GM12878 (cell line): ENCODE results near the gene SLC38A7. TPM values are rescaled to one million over a fixed set of nuclear protein-coding genes. Genes with fewer than 3 reads are reported as not detected.
"Not testable (repeated sequence)": the region's sequence is repeated elsewhere in the genome, so short reads cannot be mapped to it uniquely, and the experiment has no call there.

Source experiments
- ATAC-seq: fragments of 200-7000 bp; cut with Tn5 transposase; 3 replicates; pipeline ENCODE4 v1.9.1; 2020; ENCODE audit warnings: mild to moderate bottlenecking, moderate library complexity
- BruUV-seq: library from RNA; stranded (reverse); fragments of 400-500 nt; replicated peaks from 2 replicates; lab custom pipeline; 2021; lab: Mats Ljungman, UMichigan
- CTCF ChIA-PET: fragments of 300-600 bp; sonication (Branson Sonifier 250); formaldehyde crosslinking; extraction: SDS; loops from one replicate; lab custom pipeline; 2021; ENCODE audit warnings: inconsistent platforms; lab: Yijun Ruan, JAX
- POLR2A ChIA-PET: fragments of 350-600 bp; formaldehyde crosslinking; extraction: SDS; loops from one replicate; lab custom pipeline; 2021; ENCODE audit warnings: inconsistent platforms; lab: Charles Lee
- RAD21 ChIA-PET: fragments of 300-600 bp; sonication (Branson Sonifier 250); formaldehyde crosslinking; loops from one replicate; lab custom pipeline; 2023; ENCODE audit warnings: antibody characterized with exemption; ENCODE audit not compliant: unreplicated experiment; lab: Charles Lee
- SMC1A ChIA-PET: fragments of 300-600 bp; sonication (Branson Sonifier 250); formaldehyde crosslinking; loops from one replicate; lab custom pipeline; 2023; ENCODE audit not compliant: unreplicated experiment, uncharacterized antibody; lab: Charles Lee
- DNase-seq: peaks from one replicate; pipeline ENCODE4 v3.0.0-alpha.2; 2011; ENCODE audit warnings: low read depth, low spot score
- FAIRE-seq: peaks from 3 replicates; lab custom pipeline; 2011; peaks lifted over from hg19 to GRCh38; lab: Jason Lieb, UNC
- H2AFZ ChIP-seq: 2 replicates; pipeline ENCODE4 v1.6.0; 2011; ENCODE audit warnings: low read depth, low read length, control low read depth; ENCODE audit not compliant: control insufficient read depth
- H3K27ac ChIP-seq: 2 replicates; pipeline ENCODE4 v1.5.1; 2011; ENCODE audit warnings: control low read depth; ENCODE audit not compliant: control insufficient read depth, insufficient read depth
- H3K27me3 ChIP-seq, 2 experiments: replicated peaks in 1 of 2; 2 replicates each; pipeline versions ENCODE4 v1.6.0 to v1.6.1; 2011; ENCODE audit warnings: low read length in 1 of 2; ENCODE audit not compliant: control insufficient read depth in 2 of 2, insufficient read depth in 2 of 2
- H3K36me3 ChIP-seq, 2 experiments: 2 replicates each; pipeline ENCODE4 v1.5.1; 2011; ENCODE audit warnings: low read length in 1 of 2; ENCODE audit not compliant: control insufficient read depth in 2 of 2, insufficient read depth in 2 of 2
- H3K4me1 ChIP-seq: 2 replicates; pipeline ENCODE4 v1.6.1; 2011; ENCODE audit warnings: mild to moderate bottlenecking, low read length, moderate library complexity, mixed read lengths; ENCODE audit not compliant: control insufficient read depth, insufficient read depth
- H3K4me2 ChIP-seq: 2 replicates; pipeline ENCODE4 v1.6.0; 2011; ENCODE audit warnings: control low read depth; ENCODE audit not compliant: control insufficient read depth, insufficient read depth
- H3K4me3 ChIP-seq: fragments of 200-600 bp; sonication (generic); 2 replicates; pipeline ENCODE4 v1.5.1; 2016
- H3K79me2 ChIP-seq: 2 replicates; pipeline ENCODE4 v1.6.0; 2011; ENCODE audit warnings: low read length; ENCODE audit not compliant: control insufficient read depth, insufficient read depth
- H3K9ac ChIP-seq: 2 replicates; pipeline ENCODE4 v1.8.0; 2011; ENCODE audit warnings: low read length, control low read depth, mixed read lengths; ENCODE audit not compliant: control insufficient read depth, insufficient read depth
- H3K9me3 ChIP-seq: replicated peaks from 3 replicates; pipeline ENCODE4 v1.5.1; 2011; ENCODE audit warnings: mild to moderate bottlenecking, low read length; ENCODE audit not compliant: control insufficient read depth, insufficient read depth
- H4K20me1 ChIP-seq: 2 replicates; pipeline ENCODE4 v1.6.0; 2011; ENCODE audit not compliant: control insufficient read depth, insufficient read depth
- RBBP5 ChIP-seq: fragments of 200-600 bp; sonication (generic); conservative IDR thresholded peaks from 2 replicates; pipeline ENCODE4 v1.6.1; 2016
- RUNX3 ChIP-seq: IDR thresholded peaks from 2 replicates; pipeline ENCODE4 v1.6.1; 2012; ENCODE audit warnings: low read length, inconsistent platforms
- WGBS: methylation state at CpG from one replicate; pipeline ENCODE4 v1.1.6; 2016; ENCODE audit warnings: low lambda C conversion rate; ENCODE audit not compliant: insufficient replicate concordance, insufficient coverage; ENCODE audit errors: missing lambda C conversion rate; 5-methylcytosine and 5-hydroxymethylcytosine counted together
- in situ Hi-C: fragments of 300-500 bp; cut with MboI; formaldehyde crosslinking; loops from 9 replicates; pipeline ENCODE4 v1.14.3; 2018; ENCODE audit warnings: mixed read lengths
- intact Hi-C: fragments of 100-400 bp; cut with micrococcal nuclease; formaldehyde crosslinking; loops from one replicate; pipeline ENCODE4 v1.14.2; 2022; ENCODE audit not compliant: unreplicated experiment
- polyA plus RNA-seq, 11 experiments: library from polyadenylated mRNA; depleted of rRNA in 4 of 11; unstranded in 6 of 11; stranded (reverse) in 5 of 11; fragments of >200 nt; fragmentation: Nextera tagmentation in 4 of 11; fragmentation: Illumina TruSeq in 1 of 11; extraction: Ambion mirVana in 4 of 11; extraction: Trizol in 1 of 11; gene quantifications; 1 replicate in 1 of 11; 2 replicates in 10 of 11; pipeline versions ENCODE4 v1.2.1 to v1.2.3, GENCODE V29; 2011 to 2016; ENCODE audit warnings: inconsistent platforms in 2 of 11, missing spikeins in 2 of 11, low read depth in 1 of 11
- total RNA-seq, 4 experiments: library from RNA; depleted of rRNA in 3 of 4; stranded (reverse); fragments of >200 nt in 3 of 4; fragmentation: Illumina TruSeq in 1 of 4; extraction: Trizol in 1 of 4; gene quantifications; 2 replicates each; pipeline versions ENCODE4 v1.2.1 to v1.2.3, GENCODE V29; 2013 to 2021
- TF ChIP-seq, protein P1 (sequence below): fragments of 150-350 bp; IDR thresholded peaks from 2 replicates; pipeline ENCODE4 v1.6.1; 2016; ENCODE audit warnings: low read depth, low read length

The SLC38A7 gene
- total and polyA plus RNA-seq, 10 of the 15 experiments (the other 5 are each of a cell fraction or from before 2014, with no cell fraction given): 1.4 to 7.8 (median 4.7) TPM

DNA sequence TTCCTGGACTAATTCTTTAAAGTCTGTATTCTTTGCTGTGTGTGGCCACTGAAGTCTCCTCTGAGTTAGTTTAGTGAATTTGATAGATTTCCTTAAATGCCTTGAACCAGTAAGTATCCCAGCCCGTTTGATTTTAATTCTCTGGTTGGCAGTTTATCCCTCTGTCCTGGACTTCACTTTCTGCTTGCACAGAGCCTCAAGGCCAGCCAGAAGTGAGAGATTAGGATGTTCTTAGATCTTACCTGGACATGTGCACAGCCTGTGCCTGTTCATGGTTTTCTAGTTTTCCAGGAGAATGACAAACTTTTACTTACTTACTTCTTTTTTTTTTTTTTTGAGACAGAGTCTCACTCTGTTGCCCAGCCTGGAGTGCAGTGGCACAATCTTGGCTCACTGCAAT is 10.8 kb upstream of the SLC38A7 start (continued):
- TF ChIP-seq RBBP5: no peak

DNA sequence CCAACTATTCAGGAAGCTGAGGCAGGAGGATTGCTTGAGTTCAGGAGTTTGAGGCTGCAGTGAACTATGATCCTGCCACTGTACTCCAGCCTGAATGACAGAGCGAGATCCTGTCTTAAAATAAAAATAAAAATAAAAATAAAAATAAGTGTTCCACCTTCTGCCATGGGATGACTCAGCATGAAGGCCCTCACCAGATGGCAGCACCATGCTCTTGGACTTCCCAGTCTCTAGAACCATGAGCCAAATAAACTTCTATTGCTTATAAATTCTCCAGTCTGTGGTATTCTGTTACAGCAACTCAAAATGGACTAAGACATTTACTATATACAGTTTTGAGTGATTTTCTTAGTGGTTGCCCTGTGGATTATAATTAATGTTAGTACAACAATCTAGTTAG is 7.9 kb upstream of the SLC38A7 start:
- no peaks in the 10 kb centered on the region for H3K4me1 ChIP-seq
- H3K27me3 ChIP-seq: no peaks in the 10 kb centered on the region
- ATAC-seq (no peak), DNase-seq (no peak), FAIRE-seq (no peak)
- no peak overlapping the region for H2AFZ ChIP-seq
- intact Hi-C loops: no loop called here
- H3K4me3 ChIP-seq: no peak overlapping the region
- H3K4me2 ChIP-seq: no peak overlapping the region
- H3K9me3 ChIP-seq: no peaks in the 10 kb centered on the region
- ChIA-PET POLR2A (no interaction called here), CTCF (no interaction called here), RAD21 (no interaction called here), SMC1A (no interaction called here)
- no peaks in the 10 kb centered on the region for H4K20me1 ChIP-seq
- in situ Hi-C loops: no loop called here
- 13% methylated on average over 1 of the region's 1 CpG for WGBS
- no peaks in the 10 kb centered on the region for H3K79me2 ChIP-seq
- no peak overlapping the region for H3K27ac ChIP-seq
- BruUV-seq: no TSS peak
- H3K36me3 ChIP-seq: no peaks in the 10 kb centered on the region
- TF ChIP-seq RUNX3: no peak
- TF ChIP-seq, protein P1, sequence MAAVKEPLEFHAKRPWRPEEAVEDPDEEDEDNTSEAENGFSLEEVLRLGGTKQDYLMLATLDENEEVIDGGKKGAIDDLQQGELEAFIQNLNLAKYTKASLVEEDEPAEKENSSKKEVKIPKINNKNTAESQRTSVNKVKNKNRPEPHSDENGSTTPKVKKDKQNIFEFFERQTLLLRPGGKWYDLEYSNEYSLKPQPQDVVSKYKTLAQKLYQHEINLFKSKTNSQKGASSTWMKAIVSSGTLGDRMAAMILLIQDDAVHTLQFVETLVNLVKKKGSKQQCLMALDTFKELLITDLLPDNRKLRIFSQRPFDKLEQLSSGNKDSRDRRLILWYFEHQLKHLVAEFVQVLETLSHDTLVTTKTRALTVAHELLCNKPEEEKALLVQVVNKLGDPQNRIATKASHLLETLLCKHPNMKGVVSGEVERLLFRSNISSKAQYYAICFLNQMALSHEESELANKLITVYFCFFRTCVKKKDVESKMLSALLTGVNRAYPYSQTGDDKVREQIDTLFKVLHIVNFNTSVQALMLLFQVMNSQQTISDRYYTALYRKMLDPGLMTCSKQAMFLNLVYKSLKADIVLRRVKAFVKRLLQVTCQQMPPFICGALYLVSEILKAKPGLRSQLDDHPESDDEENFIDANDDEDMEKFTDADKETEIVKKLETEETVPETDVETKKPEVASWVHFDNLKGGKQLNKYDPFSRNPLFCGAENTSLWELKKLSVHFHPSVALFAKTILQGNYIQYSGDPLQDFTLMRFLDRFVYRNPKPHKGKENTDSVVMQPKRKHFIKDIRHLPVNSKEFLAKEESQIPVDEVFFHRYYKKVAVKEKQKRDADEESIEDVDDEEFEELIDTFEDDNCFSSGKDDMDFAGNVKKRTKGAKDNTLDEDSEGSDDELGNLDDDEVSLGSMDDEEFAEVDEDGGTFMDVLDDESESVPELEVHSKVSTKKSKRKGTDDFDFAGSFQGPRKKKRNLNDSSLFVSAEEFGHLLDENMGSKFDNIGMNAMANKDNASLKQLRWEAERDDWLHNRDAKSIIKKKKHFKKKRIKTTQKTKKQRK: no peak
- H3K9ac ChIP-seq: no peak overlapping the region

DNA sequence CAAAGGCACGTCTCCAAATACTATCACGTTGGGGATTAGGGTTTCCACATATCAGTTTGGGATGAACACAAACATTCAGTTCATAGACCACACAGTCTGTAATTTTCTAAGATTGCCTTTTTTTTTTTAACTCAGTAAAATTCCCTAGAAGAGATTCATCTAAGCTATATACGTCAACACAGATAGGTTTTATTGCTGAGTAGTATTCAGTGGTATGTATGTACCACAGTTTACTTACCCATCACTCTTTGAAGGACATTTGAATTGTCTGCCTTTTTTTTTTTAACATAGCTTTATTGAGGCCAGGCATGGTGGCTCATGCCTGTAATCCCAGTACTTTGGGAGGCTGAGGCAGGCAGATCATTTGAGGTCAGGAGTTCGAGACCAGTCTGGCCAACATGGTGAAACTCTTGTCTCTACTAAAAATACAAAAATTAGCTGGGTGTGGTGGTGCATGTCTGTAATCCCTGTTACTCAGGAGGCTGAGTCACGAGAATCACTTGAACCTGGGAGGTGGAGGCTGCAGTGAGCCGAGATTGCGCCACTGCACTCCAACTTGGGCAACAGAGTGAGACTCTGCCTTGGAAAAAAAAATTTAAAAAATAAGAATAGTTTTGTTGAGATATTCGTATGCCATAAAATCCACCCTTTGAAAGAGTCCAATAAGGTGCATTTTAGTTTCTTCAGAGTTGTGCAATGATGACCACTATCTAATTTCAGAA is 2.6 kb upstream of the SLC38A7 start:
- H4K20me1 ChIP-seq, H3K27me3 ChIP-seq, intact Hi-C loops, H3K9ac ChIP-seq, H3K27ac ChIP-seq, in situ Hi-C loops, RAD21 ChIA-PET, SMC1A ChIA-PET, H3K4me3 ChIP-seq, FAIRE-seq, H2AFZ ChIP-seq, H3K79me2 ChIP-seq, H3K4me2 ChIP-seq, ATAC-seq, H3K9me3 ChIP-seq, H3K36me3 ChIP-seq, BruUV-seq, DNase-seq: not testable (repeated sequence)
- POLR2A ChIA-PET: interaction anchor here (1.1 kb wide), 1 partner anchor 16 kb away, joined by 3 read pairs; no protein-coding TSS in a partner anchor
- H3K4me1 ChIP-seq: peaks cover 10% of the 10 kb centered on the region; the same call in 1 of the 2 replicates
- CTCF ChIA-PET: interaction anchor here (0.7 to 1.5 kb wide), 2 partner anchors 69 to 175 kb away, joined by 3 read pairs; no protein-coding TSS in a partner anchor
- WGBS: 25% methylated on average over 8 of the region's 8 CpGs
